Esophagus mucosa (tissue), 1 donor: Measurements from ENCODE around the gene TP53TG3C. TPM values are rescaled to one million over a fixed set of nuclear protein-coding genes. Genes with fewer than 3 reads are reported as not detected.
"Not testable (repeated sequence)": the region's sequence is repeated elsewhere in the genome, so short reads cannot be mapped to it uniquely, and the experiment has no call there.

Experiments
- ATAC-seq: fragments of 200-7000 bp; cut with Tn5 transposase; one replicate; pipeline ENCODE4 v1.9.1; 2020
- total RNA-seq: library from RNA; stranded (reverse); gene quantifications from one replicate; pipeline ENCODE4 v1.2.4, GENCODE V29; 2023
- donor health status: DM: yes; HTN: yes; CAD: no.

Gene TP53TG3C, protein sequence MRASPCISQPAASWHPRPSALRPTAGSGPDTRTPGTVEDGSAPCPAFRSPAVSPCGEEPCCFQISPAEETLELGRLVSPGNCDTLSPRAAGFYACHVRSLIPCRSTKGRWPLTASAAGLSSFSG
- not detected for total RNA-seq

DNA sequence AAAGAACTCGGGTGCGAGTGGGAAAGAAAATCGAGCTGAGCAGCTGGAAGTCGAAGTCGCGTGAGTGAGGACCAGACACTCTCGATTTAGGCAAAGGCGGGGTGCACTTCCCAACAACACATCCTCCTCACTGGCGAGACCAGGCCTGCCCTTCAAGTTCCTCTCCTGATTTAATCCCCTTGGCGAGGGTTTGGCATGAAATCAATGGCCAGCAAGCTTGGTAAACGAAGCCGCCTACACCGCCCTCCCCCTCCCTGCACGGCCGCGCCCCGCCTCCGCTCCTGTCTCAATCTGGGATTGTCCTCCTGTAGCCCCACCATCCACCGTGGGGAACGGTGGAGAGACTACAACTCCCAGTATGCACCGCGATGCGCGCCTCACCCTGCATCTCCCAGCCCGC, at the start of gene TP53TG3C:
Gene TP53TG3C (plus strand): TSS at position 301 of the 400 bp plus-strand sequence. CDS start 68 bp downstream, at position 369.
- ATAC-seq = not testable (repeated sequence)

Other genes with a start within 250 kb of the TP53TG3C start
- gene TP53TG3E, start 110.1 kb downstream of the TP53TG3C start, total RNA-seq = not detected
- not detected for gene TP53TG3B, start 166.6 kb downstream of the TP53TG3C start, total RNA-seq